GM12873 (cell line): ENCODE data around the gene ZNF217.

Experiments
- TF ChIP-seq, protein P1 (sequence below): IDR thresholded peaks from 2 replicates; pipeline ENCODE4 v1.5.1; 2012; ENCODE audit warnings: low read depth, mild to moderate bottlenecking, moderate library complexity, low read length, control low read depth; ENCODE audit not compliant: insufficient read depth; ENCODE audit errors: missing control alignments

ZNF217 gene

DNA sequence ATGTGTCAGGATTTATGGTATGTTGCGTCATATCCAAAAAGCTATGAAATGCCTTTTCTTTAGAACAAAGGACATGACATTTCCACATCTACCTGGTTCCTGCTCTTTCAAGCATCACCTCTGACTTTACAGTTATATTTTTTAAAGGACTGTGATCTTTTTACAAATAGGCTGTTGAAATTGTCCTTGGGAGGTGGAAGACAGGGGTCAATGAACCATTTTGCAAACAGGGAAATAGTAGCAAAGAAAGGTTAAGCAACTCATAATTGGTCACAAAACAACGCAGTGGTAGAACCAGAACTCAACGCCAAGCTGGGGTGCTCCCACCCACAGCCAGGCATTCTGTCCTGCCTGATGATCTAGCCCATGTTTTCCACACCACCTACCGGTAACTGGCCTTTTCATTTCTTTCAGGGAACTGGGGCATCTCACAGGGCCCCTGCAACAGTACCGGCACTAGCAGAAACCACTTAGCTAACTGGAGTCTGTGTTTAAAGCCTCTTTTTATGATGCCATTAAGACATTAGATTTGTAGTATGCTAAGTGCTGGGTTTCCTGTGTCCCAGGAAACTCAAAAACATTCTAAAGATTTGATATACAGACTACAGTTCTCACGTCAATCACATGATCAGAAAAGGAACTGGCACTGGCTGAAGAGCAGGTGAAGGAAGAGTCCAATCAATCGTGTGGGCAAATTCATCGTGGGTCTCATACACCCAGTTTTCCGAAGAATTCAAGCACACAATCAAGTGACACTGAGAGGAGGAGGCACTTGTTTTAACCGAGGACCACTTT is 13.9 kb downstream of the ZNF217 start:
- TF ChIP-seq, protein P1, sequence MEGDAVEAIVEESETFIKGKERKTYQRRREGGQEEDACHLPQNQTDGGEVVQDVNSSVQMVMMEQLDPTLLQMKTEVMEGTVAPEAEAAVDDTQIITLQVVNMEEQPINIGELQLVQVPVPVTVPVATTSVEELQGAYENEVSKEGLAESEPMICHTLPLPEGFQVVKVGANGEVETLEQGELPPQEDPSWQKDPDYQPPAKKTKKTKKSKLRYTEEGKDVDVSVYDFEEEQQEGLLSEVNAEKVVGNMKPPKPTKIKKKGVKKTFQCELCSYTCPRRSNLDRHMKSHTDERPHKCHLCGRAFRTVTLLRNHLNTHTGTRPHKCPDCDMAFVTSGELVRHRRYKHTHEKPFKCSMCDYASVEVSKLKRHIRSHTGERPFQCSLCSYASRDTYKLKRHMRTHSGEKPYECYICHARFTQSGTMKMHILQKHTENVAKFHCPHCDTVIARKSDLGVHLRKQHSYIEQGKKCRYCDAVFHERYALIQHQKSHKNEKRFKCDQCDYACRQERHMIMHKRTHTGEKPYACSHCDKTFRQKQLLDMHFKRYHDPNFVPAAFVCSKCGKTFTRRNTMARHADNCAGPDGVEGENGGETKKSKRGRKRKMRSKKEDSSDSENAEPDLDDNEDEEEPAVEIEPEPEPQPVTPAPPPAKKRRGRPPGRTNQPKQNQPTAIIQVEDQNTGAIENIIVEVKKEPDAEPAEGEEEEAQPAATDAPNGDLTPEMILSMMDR, result no peak

DNA sequence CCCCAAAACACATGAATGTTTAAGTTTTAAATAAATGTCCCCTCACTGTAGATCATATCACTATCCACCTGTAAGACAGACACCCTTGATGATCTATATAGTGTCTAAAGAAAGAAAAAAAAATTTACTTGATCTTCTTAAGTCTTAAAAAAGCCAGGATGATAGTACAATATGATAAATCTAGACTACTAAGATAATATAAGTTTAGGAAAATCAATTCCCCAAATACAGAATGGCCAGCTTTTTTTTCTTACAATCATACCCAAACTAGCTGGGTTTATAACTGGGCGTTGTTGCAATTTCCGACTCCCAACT is 14.4 kb downstream of the ZNF217 start:
- TF ChIP-seq, protein P1, result no peak

DNA sequence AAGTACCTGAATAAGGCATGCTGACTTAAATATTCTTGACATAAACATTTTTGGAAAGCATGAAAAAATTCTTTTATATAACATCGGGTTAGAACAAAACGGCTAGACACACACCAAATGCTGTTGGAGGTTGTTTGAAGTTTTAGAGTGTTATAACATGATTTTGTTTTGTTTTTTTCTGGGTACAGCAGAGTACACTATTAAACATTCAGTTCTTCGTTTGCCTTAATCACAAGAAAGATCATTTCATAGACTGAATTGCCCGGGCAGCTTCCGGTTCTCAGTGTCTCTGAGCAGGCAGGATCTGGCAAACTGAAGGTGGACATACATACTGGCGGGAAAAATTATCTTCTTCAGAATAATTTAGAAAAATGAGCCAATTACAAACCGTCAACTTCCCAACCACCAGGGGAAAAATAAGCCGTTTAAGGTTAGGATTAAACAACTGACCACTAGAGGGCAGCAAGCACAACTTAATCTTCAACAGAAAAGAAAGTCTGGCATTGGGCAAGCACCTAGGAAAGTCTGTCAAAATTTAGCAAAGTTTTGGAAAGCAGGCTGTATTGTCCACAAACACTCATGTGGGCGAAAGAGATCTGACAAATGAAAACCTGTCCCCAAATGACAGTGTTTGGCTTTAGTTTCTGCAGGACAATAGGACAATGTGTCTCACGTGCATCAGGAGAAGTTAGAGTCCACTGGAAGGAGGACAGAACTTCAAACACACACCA is 15.0 kb downstream of the ZNF217 start:
- TF ChIP-seq, protein P1, result peak; percentile 74

DNA sequence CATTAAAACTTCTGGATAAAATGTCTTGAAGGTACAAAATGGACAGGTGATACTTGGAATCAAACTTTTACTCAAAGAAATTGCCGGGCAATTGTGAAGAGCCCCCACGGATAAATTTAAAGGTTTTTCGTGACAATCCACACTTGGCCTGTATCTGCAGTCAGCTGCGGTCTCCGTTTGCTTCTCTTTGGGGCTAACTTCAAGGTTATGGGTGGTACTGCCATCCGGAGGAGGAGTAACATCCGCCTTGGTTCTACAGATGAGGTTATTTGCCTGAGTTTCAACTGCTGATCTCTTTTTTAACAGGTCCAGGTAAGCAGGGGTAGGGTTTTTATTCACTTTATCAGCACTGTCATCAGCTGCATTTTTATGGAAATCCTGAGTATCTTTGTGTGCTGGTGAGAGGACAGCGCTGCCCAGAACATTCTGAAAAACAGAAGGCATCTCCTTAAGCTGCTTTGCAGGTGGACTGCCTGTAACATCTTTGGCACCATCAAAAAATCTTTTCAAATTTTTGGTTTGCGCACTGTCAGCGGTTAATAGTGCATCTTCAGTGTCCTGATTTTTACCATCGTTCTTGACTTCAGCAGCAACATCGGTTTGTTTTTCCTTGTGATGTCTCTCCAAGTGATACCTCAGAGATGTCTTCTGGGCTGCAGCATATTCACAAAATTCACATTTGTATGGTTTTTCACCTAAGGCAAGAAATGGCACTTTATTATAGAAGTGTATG is 16.9 kb downstream of the ZNF217 start:
- TF ChIP-seq, protein P1, result no peak

DNA sequence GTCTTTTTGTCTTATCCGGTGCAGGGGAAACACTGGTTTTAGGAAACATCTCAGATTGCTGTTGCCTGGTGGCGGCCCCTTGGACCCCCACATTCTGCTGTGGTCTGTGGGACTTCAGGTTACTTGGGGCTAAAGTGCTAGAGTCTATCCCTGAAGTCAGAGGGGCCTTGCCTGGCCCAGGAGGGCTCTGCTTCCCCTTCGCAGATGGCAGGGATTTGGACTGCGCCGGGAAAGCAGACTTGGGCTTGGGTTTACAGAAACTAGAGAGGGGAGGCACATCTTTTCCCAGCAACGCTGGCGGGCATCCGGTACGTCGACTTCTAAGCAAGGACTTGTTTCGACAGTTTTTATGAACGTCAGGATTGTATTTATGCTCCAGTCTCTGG is 17.5 kb downstream of the ZNF217 start:
- TF ChIP-seq, protein P1, result no peak

DNA sequence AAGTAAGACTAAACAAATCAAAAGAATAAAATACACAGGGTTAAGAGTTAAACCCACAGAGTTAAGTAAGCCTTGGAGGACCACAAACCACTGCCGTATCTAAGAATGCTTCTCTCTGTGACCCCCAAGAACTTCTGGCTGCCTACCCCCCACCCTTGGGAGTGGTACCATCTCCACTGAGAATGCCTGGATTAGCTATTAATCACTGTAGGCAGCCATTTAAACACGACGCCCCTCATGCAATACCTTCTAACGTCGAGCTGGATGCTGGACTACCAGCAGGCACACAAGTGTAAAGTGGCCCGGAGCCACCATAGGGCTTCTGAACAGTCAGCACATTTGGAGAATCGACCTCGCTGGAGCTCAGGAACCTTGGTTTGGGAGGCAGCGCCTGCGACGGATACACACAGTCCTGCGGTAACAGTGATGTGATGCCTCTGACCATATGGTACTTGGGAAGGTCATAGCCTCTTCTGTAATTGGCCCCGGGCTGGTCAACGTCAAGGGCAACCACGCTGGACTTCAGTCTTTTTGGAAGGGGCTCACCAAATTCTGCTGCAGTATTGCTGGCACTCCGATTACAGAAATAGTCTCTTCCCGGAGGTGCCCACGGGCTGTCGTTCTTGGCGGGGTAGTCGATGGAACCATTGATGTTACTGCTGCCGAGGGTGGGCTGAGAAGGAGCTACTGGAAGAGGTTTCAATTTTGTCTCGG is 18.0 kb downstream of the ZNF217 start:
- TF ChIP-seq, protein P1, result no peak
